NB4 (cell line): ENCODE results near the gene SEC24C.

ENCODE experiments used
- POLR2A ChIP-seq: IDR thresholded peaks from 2 replicates; pipeline ENCODE4 v1.6.1; 2011; ENCODE audit warnings: mild to moderate bottlenecking; ENCODE audit not compliant: insufficient read length; ENCODE audit errors: extremely low read depth
- TF ChIP-seq, protein P1 (sequence below): IDR thresholded peaks from one replicate; pipeline ENCODE4 v1.5.1; 2012; ENCODE audit warnings: low read depth, low read length
- TF ChIP-seq, protein P2 (sequence below): IDR thresholded peaks from 2 replicates; pipeline ENCODE4 v1.6.1; 2011; ENCODE audit warnings: low read depth, low read length

DNA sequence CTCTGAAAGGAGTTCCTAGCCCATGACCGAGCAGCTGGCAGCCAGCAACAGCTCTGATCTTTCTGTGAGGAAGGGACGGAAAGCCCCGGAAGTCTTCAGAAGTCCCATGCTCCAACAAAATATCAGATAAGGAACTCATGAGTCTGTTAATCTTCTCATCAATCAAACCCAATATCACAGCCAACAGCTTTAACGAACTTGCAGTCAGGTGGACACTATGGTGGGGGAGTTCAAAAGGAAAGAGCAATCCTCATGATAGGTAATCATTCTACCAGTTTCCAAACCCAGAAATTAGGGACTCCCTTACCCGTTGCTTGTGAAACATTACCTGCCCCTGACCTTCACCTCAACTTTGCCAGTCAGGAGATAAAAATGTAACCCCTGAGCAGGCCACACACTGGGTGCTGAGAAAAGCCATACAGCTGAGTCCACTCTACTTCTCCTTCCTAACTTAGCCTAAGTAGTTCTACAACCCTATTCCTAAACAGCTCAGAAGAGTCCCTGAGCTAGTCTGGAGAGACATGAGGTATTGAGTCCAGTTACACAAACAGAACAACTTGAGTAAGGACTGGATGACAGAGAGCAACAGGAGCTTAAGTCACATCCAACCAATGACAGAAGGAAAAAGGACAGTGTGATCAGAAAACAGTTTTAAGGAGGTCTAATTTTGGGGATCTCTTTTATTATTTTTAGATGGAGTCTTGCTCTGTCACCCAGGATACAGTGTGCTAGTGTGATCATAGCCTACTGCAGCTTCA, 65.1 kb downstream of the SEC24C start:
- TF ChIP-seq, protein P1, sequence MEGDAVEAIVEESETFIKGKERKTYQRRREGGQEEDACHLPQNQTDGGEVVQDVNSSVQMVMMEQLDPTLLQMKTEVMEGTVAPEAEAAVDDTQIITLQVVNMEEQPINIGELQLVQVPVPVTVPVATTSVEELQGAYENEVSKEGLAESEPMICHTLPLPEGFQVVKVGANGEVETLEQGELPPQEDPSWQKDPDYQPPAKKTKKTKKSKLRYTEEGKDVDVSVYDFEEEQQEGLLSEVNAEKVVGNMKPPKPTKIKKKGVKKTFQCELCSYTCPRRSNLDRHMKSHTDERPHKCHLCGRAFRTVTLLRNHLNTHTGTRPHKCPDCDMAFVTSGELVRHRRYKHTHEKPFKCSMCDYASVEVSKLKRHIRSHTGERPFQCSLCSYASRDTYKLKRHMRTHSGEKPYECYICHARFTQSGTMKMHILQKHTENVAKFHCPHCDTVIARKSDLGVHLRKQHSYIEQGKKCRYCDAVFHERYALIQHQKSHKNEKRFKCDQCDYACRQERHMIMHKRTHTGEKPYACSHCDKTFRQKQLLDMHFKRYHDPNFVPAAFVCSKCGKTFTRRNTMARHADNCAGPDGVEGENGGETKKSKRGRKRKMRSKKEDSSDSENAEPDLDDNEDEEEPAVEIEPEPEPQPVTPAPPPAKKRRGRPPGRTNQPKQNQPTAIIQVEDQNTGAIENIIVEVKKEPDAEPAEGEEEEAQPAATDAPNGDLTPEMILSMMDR: no peak
- TF ChIP-seq POLR2A: no peak
- TF ChIP-seq, protein P2, sequence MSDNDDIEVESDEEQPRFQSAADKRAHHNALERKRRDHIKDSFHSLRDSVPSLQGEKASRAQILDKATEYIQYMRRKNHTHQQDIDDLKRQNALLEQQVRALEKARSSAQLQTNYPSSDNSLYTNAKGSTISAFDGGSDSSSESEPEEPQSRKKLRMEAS: no peak
